SIG-M5 (cell line): Measurements from ENCODE around the gene AGMO.
"Not testable (repeated sequence)": the region's sequence is repeated elsewhere in the genome, so short reads cannot be mapped to it uniquely, and the experiment has no call there.

Experiments used
- DNase-seq: peaks from one replicate; lab custom pipeline; 2025; lab: John Stamatoyannopoulos, UW

The AGMO gene

DNA sequence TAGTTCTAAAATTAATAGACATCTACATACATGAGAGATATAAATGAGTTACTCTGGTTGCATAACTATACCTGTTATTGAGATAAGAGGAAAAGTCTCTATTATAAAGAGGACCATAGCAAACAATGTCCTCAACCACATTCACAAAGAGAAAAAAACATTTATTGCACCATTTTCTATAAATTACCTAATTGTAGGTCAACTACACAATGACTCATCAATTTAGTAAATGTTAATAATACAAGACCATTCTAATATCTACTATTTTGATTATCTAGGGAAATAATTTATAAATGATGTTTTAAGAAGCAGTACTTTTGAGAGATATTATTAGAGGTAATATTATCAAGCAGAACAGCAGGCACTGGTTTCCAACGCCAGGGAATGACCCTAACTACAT lies 246.1 kb downstream of the AGMO start:
- DNase-seq: no peak

GRCh38 chr7:15314922-15315321 lies 246.9 kb downstream of the AGMO start:
- no peak for DNase-seq

DNA sequence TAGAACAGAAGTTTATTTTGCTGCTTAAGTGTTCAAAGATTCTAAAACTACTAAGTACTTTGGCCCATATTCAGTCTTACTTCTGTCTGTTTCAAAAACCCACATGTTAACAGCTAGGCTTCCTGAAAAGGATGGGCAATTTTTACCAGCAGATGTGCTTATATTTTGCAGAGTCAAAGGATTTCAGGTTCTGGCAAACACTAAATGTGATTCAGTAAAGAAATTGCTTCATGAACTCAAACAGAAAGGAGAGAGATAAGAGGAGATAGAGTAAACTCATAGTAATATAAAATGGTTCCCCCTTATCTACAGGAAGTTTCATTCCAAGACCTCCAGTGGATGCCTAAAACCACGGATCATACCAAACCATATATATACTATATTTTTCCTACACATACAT lies 248.5 kb downstream of the AGMO start:
- no peak for DNase-seq

- DNase-seq: no peak
Observed at GRCh38 chr7:15309872-15310271, 251.9 kb downstream of the AGMO start.

DNA sequence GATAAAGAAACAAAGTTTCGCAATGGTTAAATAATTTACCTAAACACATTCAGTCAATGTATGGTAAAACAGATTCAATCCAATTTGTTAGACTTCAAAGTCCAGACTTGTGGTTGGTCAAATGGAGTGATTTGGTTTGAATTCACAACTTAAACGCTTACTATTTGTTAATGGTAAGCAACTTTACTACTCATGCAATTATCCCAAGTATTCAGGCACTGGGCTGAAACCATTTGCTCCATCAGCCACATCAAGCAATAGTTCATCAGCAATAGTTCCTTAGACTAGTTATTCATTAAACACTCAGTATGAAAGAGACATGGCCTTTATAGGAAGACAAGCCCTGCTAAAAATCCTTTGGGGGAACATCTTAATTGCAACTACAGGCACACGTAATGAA lies 253.0 kb downstream of the AGMO start:
- no peak for DNase-seq

- DNase-seq: no peak
Observed at GRCh38 chr7:15306296-15306695, 255.5 kb downstream of the AGMO start.

- no peak for DNase-seq
Observed at GRCh38 chr7:15305002-15305600, 256.7 kb downstream of the AGMO start.

DNA sequence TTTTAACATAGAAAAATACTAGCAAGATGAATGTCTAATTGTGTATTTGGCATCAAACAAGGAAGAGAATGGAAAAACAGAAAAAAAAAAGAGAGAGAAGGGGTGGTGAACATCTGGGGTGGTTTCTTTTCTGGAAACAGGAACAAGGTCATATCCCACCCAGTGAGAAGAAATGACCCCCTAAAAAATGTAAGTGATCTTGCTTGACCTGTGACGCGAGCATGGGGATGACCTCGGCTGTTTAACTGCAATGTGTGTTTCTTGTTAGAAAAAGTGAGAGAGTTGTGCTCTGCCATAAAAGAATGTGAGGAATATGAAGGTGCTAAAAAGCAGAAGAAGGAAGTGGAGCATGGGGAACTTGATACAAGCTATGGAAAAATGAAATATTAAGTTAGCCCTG lies 258.5 kb downstream of the AGMO start:
- DNase-seq: no peak

DNA sequence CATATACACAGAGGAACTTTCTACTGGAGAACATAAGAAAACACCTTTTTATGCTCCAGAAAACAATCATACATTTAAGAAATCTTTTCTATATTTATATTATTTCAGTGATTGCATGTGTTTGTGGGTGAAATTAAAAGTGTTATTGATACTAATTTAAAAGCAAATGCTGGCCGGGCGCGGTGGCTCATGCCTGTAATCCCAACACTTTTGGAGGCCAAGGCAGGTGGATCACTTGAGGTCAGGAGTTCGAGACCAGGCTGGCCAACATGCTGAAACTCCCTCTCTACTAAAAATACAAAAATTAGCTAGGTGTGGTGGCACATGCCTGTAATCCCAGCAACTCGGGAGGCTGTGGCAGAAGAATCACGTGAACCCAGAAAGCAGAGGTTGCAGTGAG lies 260.8 kb downstream of the AGMO start:
- DNase-seq: not testable (repeated sequence)

DNA sequence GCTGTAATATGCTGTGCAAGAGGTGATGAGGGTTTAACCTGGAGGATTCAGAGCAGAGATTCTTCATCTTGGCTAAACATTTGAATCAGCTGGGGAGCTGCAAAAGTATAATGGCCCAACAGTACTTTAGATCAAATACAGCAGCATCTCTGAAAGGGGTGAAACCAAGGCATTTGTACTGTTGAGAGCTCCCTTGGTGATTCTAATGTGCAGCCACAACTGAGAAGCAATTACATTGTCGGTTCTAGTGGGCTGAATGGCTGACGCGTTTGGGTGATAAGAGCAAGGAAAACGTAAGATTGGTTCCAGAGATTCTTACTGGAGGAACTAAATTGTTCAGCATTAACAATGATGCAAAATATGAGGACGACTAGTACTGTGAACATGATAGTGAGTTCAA lies 269.7 kb downstream of the AGMO start:
- DNase-seq: no peak

GRCh38 chr7:15291699-15292098 lies 270.1 kb downstream of the AGMO start:
- DNase-seq: no peak

- no peak for DNase-seq
Observed at GRCh38 chr7:15288741-15289140, 273.1 kb downstream of the AGMO start.

DNA sequence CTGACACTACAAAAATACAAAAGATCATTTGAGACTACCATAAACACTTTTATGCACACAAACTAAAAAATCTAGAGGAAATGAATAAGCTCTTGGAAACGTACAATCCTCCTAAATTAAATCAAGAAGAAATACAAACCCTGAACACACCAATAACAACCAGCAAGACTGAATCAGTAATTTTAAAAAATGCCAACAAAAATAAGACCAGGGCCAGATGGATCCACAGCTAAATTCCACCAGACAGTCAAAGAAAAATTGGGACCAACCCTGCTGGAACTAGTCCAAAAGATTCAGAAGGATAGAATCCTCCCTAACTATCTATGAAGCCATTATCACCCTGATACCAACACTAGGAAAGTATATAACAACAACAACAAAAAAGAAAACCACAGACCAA lies 277.4 kb downstream of the AGMO start:
- no peak for DNase-seq

- no peak for DNase-seq
Observed at GRCh38 chr7:15280078-15280733, 281.6 kb downstream of the AGMO start.

GRCh38 chr7:15279640-15280039 lies 282.2 kb downstream of the AGMO start:
- no peak for DNase-seq

DNA sequence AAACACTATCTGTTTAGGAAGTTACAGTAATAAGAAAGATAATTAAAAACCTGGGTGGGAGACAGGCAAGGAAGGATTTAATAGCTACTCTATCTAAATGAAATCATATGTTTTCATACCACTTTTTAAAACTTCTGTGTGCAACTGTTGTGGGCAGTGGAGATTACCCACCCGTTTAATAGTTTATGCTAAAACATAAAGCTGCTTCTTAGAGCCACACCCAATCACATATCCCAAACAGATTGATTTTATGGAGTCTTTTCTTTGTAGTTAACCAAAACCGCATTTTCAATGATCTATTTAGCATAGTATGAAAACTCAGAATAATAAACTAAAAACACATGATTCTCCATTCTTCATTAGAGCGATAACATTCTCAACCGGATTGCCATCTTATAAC lies 304.1 kb downstream of the AGMO start:
- no peak for DNase-seq

DNA sequence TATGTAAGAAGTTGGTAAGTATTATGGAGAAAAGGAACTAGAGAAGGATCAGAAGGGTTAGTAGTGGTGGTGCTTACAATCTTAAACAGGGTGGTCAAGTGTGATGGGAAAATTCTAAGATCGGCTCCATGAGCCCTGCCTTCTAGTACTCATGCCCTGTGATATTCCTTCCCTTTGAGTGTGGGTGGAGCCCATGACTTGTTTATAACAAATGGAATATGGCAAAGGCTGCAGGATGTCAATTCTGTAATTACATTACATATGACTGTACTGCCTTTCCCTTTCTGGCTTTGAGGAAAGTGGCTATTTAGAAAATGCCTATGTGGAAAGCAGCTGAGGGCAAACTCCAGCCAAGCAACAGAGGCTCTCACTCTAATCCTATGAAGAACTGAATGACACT lies 309.6 kb downstream of the AGMO start:
- no peak for DNase-seq

GRCh38 chr7:15248514-15248913 lies 313.3 kb downstream of the AGMO start:
- no peak for DNase-seq

DNA sequence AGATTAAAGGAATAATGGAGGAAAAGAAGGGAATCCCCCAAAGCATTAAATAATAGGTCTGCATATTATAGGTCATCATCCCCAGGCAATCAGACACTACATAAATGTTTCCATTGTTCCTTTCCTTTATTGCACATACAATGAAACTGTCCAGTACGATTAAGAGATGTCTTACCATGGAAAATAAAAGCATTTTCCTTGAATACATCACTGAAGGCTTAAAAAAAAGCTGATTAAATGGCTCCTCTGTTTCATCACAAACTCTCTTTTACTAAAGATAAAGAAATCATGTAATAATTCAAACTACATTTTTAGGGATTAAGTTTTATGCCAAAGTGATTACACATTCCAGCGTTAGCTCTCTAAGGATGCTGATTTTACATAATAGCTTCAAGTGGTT lies 316.0 kb downstream of the AGMO start:
- DNase-seq: no peak

- peak; percentile 9 for DNase-seq
Observed at GRCh38 chr7:15239801-15240200, 322.0 kb downstream of the AGMO start.

DNA sequence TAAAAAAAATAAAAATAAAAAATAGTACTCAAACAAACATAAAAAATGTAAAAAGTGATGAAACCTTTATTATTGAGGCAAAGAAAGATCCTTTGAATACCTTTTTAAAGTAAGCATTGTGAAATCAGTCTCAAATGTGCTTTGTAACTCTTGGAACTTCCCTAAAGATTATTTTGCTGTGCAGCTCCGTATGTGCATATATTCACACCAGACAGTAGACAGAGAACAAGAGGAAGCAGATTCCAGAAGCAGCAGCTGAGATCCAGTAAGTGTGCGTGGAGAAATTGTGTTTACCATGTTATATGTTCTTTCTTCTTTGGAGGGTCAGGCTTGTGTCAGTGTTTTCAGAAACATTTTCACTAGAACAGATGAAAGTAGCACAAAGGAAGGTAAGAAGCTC lies 324.9 kb downstream of the AGMO start:
- DNase-seq: no peak

DNA sequence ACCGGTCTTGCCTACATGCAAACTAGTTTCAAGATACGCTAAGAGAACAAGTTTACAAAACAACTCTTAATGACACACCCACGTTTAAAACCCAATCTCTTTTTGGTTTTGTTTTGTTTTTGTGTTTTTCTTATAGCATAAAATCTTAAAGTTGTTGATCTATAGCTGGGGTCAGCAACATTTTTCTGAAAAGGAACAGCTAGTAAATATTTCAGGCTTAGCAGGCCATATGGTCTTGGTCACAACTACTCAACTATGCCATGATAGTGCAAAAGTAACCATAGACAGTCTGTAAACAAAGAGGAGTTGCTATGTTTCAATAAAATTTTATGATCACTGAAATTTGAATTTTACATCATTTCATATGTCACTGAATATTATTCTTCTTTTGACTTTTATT lies 327.4 kb downstream of the AGMO start:
- no peak for DNase-seq

DNA sequence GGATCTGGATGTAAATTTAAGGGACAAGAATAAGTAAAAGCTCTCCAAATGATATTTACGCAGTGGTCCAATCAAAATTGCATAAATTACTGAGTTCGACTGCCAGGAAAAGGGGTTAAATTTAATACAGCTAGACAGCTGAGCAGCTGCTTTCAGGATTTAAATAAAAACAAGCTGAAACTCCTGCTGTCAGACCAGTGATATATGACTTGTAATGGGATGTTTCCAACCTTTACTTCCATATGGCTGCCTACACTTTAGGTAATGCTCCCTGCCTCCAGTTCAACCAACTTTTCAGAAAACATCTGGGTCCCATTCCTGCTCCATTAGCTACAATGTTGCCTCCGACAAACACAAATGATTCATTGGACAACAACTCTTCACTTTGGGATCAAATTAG lies 333.0 kb downstream of the AGMO start:
- no peak for DNase-seq

DNA sequence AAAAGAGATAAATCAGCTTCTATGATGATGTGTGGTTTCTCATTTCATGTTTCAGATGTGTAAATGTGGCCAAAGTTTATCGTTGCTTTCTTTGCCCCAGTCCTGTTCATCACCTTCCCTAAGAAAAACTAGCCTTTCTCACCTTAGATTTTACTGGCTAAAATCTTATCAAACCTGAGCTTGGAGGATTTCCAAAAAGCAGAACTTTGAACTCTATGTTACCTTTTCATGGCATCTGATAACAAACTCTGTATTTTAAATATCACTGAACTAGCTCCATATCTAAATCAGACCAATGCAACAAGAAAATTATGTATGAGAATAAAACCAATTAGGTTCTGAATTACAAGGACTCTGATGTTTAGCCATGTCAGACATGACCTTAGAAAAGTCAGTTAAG lies 335.8 kb downstream of the AGMO start:
- DNase-seq: no peak
